LNCAP (cell line): ENCODE measurements around the gene TMEM108.

Source experiments
- TF ChIP-seq, protein P1 (sequence below): fragments of 450-650 bp; IDR thresholded peaks from 2 replicates; pipeline ENCODE4 v1.5.1; 2017; ENCODE audit warnings: mild to moderate bottlenecking

TMEM108 gene

DNA sequence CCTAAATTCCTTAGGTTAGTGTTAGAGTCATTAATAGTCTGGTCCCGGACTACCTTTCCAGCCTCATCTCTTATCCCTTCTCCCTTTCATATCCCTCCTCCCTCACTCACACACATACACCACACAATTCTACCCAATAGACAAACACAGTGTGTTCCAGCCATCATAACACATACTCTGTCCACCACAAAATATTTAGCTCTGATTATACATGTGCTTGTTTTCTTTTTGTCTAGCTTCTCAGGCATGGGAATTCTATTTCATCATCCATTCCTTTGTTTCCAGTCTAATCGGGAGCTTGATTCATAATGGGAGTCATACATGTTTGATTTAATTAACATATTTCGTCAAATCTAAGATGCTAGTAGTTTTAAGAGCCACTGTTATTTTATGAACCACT, 199.8 kb downstream of the TMEM108 start:
- TF ChIP-seq, protein P1, sequence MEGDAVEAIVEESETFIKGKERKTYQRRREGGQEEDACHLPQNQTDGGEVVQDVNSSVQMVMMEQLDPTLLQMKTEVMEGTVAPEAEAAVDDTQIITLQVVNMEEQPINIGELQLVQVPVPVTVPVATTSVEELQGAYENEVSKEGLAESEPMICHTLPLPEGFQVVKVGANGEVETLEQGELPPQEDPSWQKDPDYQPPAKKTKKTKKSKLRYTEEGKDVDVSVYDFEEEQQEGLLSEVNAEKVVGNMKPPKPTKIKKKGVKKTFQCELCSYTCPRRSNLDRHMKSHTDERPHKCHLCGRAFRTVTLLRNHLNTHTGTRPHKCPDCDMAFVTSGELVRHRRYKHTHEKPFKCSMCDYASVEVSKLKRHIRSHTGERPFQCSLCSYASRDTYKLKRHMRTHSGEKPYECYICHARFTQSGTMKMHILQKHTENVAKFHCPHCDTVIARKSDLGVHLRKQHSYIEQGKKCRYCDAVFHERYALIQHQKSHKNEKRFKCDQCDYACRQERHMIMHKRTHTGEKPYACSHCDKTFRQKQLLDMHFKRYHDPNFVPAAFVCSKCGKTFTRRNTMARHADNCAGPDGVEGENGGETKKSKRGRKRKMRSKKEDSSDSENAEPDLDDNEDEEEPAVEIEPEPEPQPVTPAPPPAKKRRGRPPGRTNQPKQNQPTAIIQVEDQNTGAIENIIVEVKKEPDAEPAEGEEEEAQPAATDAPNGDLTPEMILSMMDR = no peak

DNA sequence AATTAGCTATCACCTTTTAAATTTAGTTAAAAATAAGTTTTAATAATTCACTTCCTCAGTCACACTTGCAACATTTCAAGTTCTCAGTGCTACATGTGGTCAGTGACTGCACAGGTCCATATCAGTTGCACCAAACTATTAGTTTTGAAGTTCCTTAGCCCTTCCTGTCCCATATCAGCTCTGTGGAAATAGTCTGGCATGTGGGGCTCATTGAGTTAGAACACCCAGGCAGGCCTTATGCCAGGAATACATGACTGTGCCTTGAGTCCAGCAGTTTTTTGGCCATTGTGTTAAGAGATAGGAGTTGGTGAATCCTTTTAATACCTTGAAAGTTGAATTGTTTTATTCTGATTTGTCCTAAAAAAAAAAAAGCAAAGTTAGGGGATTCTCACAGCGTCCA, 207.9 kb downstream of the TMEM108 start:
- TF ChIP-seq, protein P1 = no peak

DNA sequence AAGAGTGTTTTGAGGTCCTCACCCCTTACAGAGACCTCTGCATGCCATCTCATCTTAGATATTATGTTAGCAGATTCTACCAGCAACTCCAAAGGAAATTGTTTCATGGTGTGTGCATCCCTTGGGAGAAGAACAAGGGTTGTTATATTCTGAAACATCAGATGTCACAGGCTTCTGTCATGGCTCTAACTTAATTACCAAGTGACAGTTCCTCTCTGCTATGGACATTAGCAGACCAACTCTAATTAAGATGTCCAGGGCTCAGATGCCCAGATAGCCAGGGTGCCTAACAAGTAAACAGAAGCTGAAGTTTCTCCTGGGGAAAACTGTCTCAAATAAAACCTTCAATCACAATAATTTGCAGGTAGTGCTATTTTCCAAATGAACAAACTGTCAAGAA, 208.6 kb downstream of the TMEM108 start:
- TF ChIP-seq, protein P1 = no peak

DNA sequence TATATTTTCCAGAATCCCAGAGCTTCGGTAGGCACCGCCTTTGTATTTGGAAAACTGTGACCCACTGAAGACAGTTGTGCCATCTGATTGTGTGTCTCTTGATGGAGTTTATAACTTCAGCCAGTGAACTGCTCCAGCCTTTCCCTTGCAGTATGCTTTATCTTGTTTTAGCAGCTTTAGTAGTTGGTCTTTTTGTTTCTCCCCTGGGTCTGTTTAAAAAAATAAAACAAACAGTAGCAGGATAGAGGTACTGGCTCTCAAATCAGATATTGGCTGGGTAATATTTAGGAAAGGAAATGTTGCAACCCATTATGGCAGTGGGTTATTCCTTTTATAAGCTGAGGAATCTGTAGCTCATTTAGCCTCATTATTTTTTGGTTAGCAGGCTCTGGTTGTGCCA, 210.2 kb downstream of the TMEM108 start:
- TF ChIP-seq, protein P1 = no peak

DNA sequence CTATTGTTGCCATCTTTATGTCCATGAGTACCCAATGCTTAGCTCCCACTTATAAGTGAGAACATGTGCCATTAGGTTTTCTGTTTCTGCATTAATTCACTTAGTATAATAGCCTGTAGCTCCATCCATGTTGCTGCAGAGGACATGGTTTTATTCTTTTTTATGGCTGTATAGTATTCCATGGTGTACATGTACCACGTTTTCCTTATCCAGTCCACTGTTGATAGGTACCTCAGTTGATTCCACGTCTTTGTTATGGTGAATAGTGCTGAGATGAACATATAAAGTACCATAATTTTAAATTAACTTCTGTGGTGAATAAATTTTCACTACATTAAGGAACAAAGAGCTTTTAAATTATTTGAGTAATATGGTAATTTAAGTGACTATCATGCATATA, 211.3 kb downstream of the TMEM108 start:
- TF ChIP-seq, protein P1 = no peak

DNA sequence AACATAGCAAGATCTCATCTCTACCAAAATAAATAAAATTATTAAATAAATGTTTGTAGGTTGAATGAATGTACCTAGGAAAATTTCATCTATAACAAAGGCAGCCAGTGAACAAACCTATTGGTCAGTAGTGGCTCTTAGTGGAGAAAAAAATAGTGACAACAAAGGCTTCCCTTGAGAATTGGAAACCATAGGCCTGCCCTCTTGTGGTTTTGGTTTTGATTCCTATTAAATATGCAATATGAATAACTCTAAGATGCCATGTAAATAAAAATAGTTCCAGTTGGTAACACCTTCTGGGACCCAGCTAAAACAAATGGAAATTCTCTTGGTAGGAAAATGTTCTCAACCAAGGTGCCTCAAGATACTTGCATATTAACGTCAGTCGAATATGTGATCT, 216.0 kb downstream of the TMEM108 start:
- TF ChIP-seq, protein P1 = no peak

DNA sequence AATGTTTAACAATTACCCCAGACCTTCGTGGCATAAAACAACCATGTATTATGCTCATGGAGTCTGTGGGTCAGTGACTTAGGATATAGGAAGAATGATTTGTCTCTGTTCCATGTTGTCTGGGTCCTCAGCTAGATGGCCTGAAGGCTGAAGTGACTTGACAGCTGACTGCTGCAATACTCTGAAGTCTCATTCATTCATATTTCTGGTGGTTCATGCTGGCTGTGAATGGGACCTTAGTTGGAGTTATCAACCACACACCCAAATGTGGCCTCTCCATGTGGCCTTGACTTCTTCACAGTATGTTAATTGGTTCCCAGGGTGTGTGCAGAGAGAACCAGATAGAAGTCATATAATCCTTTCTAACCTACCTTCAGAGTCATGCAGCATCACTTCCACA, 216.5 kb downstream of the TMEM108 start:
- TF ChIP-seq, protein P1 = no peak

DNA sequence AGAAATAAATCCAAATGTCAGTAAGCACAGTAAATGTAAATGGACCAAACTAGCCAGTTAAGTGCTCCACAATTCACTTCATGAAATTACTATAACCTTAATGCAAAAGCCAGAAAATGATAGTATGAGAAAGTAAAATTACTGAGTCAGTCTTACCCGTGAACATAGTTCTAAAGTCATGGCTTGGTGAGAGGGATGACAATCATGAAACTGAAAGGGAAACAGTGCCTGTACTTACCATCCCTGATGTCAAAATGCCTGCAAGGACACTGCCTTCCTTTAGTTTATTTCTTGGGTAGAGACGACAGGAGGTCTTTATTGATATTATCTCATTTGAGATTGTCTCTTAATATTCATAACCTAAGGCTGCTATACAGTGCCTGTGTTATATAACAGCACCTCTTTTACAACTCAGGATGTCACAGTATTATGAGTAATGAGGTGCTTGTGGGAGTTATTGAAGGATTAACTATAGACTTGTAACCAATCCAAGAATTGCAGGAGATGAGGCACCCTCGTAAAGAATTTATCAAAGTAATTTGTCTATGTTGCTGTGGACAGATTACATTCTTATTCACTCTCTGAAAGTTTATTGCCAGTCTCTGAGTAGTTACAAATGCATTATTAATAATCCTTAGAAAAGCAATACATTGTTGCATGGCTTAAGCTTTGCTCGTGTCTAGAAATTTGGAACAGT, 218.7 kb downstream of the TMEM108 start:
- TF ChIP-seq, protein P1 = no peak
